Measurements from ENCODE around the gene ROCK2. TPM values are rescaled to one million over a fixed set of nuclear protein-coding genes. Genes with fewer than 3 reads are reported as not detected.

The ROCK2 gene
- total RNA-seq, 1 experiment from 2014 or later: 49.4 TPM

- peak; percentile 89 for DNase-seq (ENCODE audit: low spot score)
- Histone ChIP-seq H3K36me3 (ENCODE audit: insufficient read depth, low read length, poor library complexity, severe bottlenecking) (no peaks in the 10 kb centered on the region), H3K27me3 (replicated peaks; ENCODE audit: insufficient read depth, low read depth, low read length, poor library complexity) (no peaks in the 10 kb centered on the region), H3K4me3 (ENCODE audit: low read depth, low read length, poor library complexity, severe bottlenecking) (peak within 1 kb of the TSS; percentile 65), H3K4me1 (ENCODE audit: insufficient read depth, low read length, poor library complexity, severe bottlenecking) (peaks cover 5% of the 10 kb centered on the region), H3K9me3 (ENCODE audit: low read depth, low read length, poor library complexity, severe bottlenecking) (no peaks in the 10 kb centered on the region), H3K27ac (ENCODE audit: low read depth, low read length, poor library complexity, severe bottlenecking) (peak within 1 kb of the TSS; percentile 82)
- no peak for TF ChIP-seq EZH2 (IDR thresholded peaks at IDR 0.05; ENCODE audit: borderline replicate concordance, low read depth, low read length, poor library complexity, severe bottlenecking)
- peak; percentile 24; the same call in 1 of the 2 replicates for TF ChIP-seq CTCF (conservative IDR thresholded peaks at IDR 0.05; ENCODE audit: low read depth, low read length)
- CTCF ChIA-PET: interaction anchor here (1.0 to 1.6 kb wide), 2 partner anchors 23 to 323 kb away, joined by 3 to 4 read pairs; a partner anchor contains a TSS
- no TSS peak for BruUV-seq (replicated peaks)
- intact Hi-C loops (cut with micrococcal nuclease; ENCODE audit: unreplicated experiment): no loop called here
- POLR2A ChIA-PET (ENCODE audit: low non-redundant PET): no interaction called here
Measured at GRCh38 chr2:11155381-11156035, 188.9 kb downstream of the ROCK2 start, which contains the start of gene SLC66A3. Gene SLC66A3, plus strand, starts transcription at chr2:11155467. Its CDS starts 80 bp downstream, at chr2:11155547.

GRCh38 chr2:11154923-11155380, 189.5 kb downstream of the ROCK2 start:
- no peaks in the 10 kb centered on the region for H3K9me3 ChIP-seq (ENCODE audit: low read depth, low read length, poor library complexity, severe bottlenecking)
- CTCF ChIA-PET: interaction anchor here (0.5 to 1.6 kb wide), 3 partner anchors 14 to 322 kb away, joined by 3 to 4 read pairs (median 4); a partner anchor contains a TSS
- H3K27me3 ChIP-seq (replicated peaks; ENCODE audit: insufficient read depth, low read depth, low read length, poor library complexity): no peaks in the 10 kb centered on the region

More at GRCh38 chr2:11154923-11155380, 189.5 kb downstream of the ROCK2 start:
- intact Hi-C loops (cut with micrococcal nuclease; ENCODE audit: unreplicated experiment): no loop called here
- peak overlapping the region; percentile 82 for H3K27ac ChIP-seq (ENCODE audit: low read depth, low read length, poor library complexity, severe bottlenecking)
- peaks cover 5% of the 10 kb centered on the region for H3K4me1 ChIP-seq (ENCODE audit: insufficient read depth, low read length, poor library complexity, severe bottlenecking)
- peak overlapping the region; percentile 65 for H3K4me3 ChIP-seq (ENCODE audit: low read depth, low read length, poor library complexity, severe bottlenecking)
- H3K36me3 ChIP-seq (ENCODE audit: insufficient read depth, low read length, poor library complexity, severe bottlenecking): no peaks in the 10 kb centered on the region
- TF ChIP-seq CTCF (conservative IDR thresholded peaks at IDR 0.05; ENCODE audit: low read depth, low read length) (no peak), EZH2 (IDR thresholded peaks at IDR 0.05; ENCODE audit: borderline replicate concordance, low read depth, low read length, poor library complexity, severe bottlenecking) (no peak)
- BruUV-seq (replicated peaks): no TSS peak
- POLR2A ChIA-PET (ENCODE audit: low non-redundant PET): no interaction called here
- DNase-seq (ENCODE audit: low spot score): peak; percentile 97

Data from A673 (cell line).